A549 (cell line): Measurements from ENCODE around the gene GNAL. TPM values are rescaled to one million over a fixed set of nuclear protein-coding genes. Genes with fewer than 3 reads are reported as not detected.

Experiments
- ATAC-seq, 2 experiments: fragments of 200-7000 bp in 1 of 2; fragments of >200 bp in 1 of 2; cut with Nextera tagmentation in 1 of 2; cut with Tn5 transposase in 1 of 2; 3 replicates each; pipeline versions ENCODE4 v1.8.0 to v1.9.1; 2018 to 2020; ENCODE audit warnings: mild to moderate bottlenecking in 1 of 2, moderate library complexity in 1 of 2
- CTCF ChIA-PET: fragments of 300-600 bp; sonication (Branson Sonifier 250); formaldehyde crosslinking; extraction: SDS; loops from one replicate; lab custom pipeline; 2021; ENCODE audit warnings: antibody characterized with exemption, inconsistent platforms; lab: Yijun Ruan, JAX
- POLR2A ChIA-PET: fragments of 350-600 bp; formaldehyde crosslinking; extraction: SDS; loops from one replicate; lab custom pipeline; 2021; ENCODE audit warnings: antibody characterized with exemption, inconsistent platforms; lab: Yijun Ruan, JAX
- DNase-seq, 2 experiments: peaks; one replicate each; pipeline versions ENCODE4 v3.0.0 to v3.0.0-alpha.2; 2011 to 2016; ENCODE audit warnings: low read depth in 1 of 2, low spot score in 1 of 2
- FAIRE-seq: peaks from 2 replicates; lab custom pipeline; 2011; peaks lifted over from hg19 to GRCh38; lab: Jason Lieb, UNC
- H3K27ac ChIP-seq, 2 experiments: fragments of >200 bp; sonication (Bioruptor Twin); formaldehyde crosslinking; 3 replicates each; pipeline ENCODE4 v1.5.1; 2016 to 2017
- H3K4me1 ChIP-seq: fragments of >200 bp; sonication (Bioruptor Twin); formaldehyde crosslinking; 3 replicates; pipeline ENCODE4 v1.6.1; 2016
- H3K4me2 ChIP-seq: fragments of >200 bp; sonication (Bioruptor Twin); formaldehyde crosslinking; 3 replicates; pipeline ENCODE4 v1.6.1; 2016
- H3K4me3 ChIP-seq: fragments of >200 bp; sonication (Bioruptor Twin); formaldehyde crosslinking; 3 replicates; pipeline ENCODE4 v1.5.1; 2016
- H3K9me3 ChIP-seq: fragments of >200 bp; sonication (Bioruptor Twin); formaldehyde crosslinking; 3 replicates; pipeline ENCODE4 v1.6.1; 2016
- BHLHE40 ChIP-seq: IDR thresholded peaks from 2 replicates; pipeline ENCODE4 v1.6.1; 2012; ENCODE audit warnings: low read depth, low read length, inconsistent platforms
- CBX2 ChIP-seq: fragments of 200-600 bp; sonication (generic); IDR thresholded peaks from 2 replicates; pipeline ENCODE4 v1.6.1; 2016; ENCODE audit warnings: low read depth, mild to moderate bottlenecking, borderline replicate concordance
- CBX8 ChIP-seq: fragments of 200-600 bp; sonication (generic); IDR thresholded peaks from 2 replicates; pipeline ENCODE4 v1.6.1; 2016
- CEBPB ChIP-seq, 2 experiments: fragments of >200 bp in 1 of 2; sonication (Bioruptor Twin) in 1 of 2; formaldehyde crosslinking in 1 of 2; IDR thresholded peaks; 2 replicates each; pipeline ENCODE4 v1.6.1; 2012 to 2016
- CHD2 ChIP-seq: fragments of 150-350 bp; IDR thresholded peaks from 2 replicates; pipeline ENCODE4 v1.6.1; 2014; ENCODE audit warnings: low read length; ENCODE audit not compliant: partially characterized antibody
- EHF ChIP-seq: fragments of 250-450 bp; sonication (Bioruptor Pico); IDR thresholded peaks from 2 replicates; pipeline ENCODE4 v1.5.0; 2020; ENCODE audit warnings: mild to moderate bottlenecking
- EHMT2 ChIP-seq: fragments of 200-600 bp; sonication (generic); IDR thresholded peaks from 2 replicates; pipeline ENCODE4 v1.6.1; 2016; ENCODE audit warnings: antibody characterized with exemption, low read depth, mild to moderate bottlenecking, moderate library complexity
- EP300 ChIP-seq, 2 experiments: fragments of >200 bp; sonication (Bioruptor Twin); formaldehyde crosslinking; IDR thresholded peaks; 2 replicates in 1 of 2; 3 replicates in 1 of 2; pipeline ENCODE4 v1.6.1; 2016 to 2017
- FOSB ChIP-seq: fragments of 250-450 bp; sonication (Bioruptor Pico); IDR thresholded peaks from 2 replicates; pipeline ENCODE4 v1.5.0; 2020; ENCODE audit warnings: mild to moderate bottlenecking, moderate library complexity
- FOSL2 ChIP-seq, 2 experiments: fragments of 450-650 bp in 1 of 2; fragments of >200 bp in 1 of 2; sonication (Bioruptor Twin) in 1 of 2; formaldehyde crosslinking; IDR thresholded peaks; 2 replicates each; pipeline versions ENCODE4 v1.5.0 to v1.6.1; 2016 to 2020; ENCODE audit warnings: mild to moderate bottlenecking in 1 of 2, moderate library complexity in 1 of 2
- FOXS1 ChIP-seq: fragments of 250-450 bp; sonication (Bioruptor Pico); IDR thresholded peaks from 2 replicates; pipeline ENCODE4 v1.5.0; 2020; ENCODE audit warnings: mild to moderate bottlenecking, moderate library complexity
- GATA3 ChIP-seq: IDR thresholded peaks from 2 replicates; pipeline ENCODE4 v1.6.1; 2012; ENCODE audit warnings: borderline replicate concordance
- HEYL ChIP-seq: fragments of 250-450 bp; sonication (Bioruptor Pico); IDR thresholded peaks from 2 replicates; pipeline ENCODE4 v1.8.0; 2021; ENCODE audit warnings: mild to moderate bottlenecking, moderate library complexity
- HOXB13 ChIP-seq: fragments of 250-450 bp; sonication (Bioruptor Pico); IDR thresholded peaks from 2 replicates; pipeline ENCODE4 v1.5.0; 2020; ENCODE audit warnings: low read depth, mild to moderate bottlenecking, moderate library complexity
- HOXB5 ChIP-seq: fragments of 250-450 bp; sonication (Bioruptor Pico); IDR thresholded peaks from 2 replicates; pipeline ENCODE4 v1.5.0; 2020; ENCODE audit warnings: mild to moderate bottlenecking, moderate library complexity
- JUNB ChIP-seq: fragments of >200 bp; sonication (Bioruptor Twin); formaldehyde crosslinking; IDR thresholded peaks from 2 replicates; pipeline ENCODE4 v1.6.1; 2016
- KDM1A ChIP-seq: fragments of 200-600 bp; sonication (generic); IDR thresholded peaks from 2 replicates; pipeline ENCODE4 v1.6.1; 2016; ENCODE audit warnings: low read depth, mild to moderate bottlenecking
- MAFK ChIP-seq: fragments of 450-650 bp; IDR thresholded peaks from 2 replicates; pipeline ENCODE4 v1.6.1; 2014; ENCODE audit not compliant: partially characterized antibody
- MYC ChIP-seq: IDR thresholded peaks from 2 replicates; pipeline ENCODE4 v1.6.1; 2012; ENCODE audit warnings: mild to moderate bottlenecking, inconsistent platforms, low read length, improper control_type of control experiment, borderline replicate concordance
- NFE2L2 ChIP-seq: fragments of 150-350 bp; conservative IDR thresholded peaks from 2 replicates; pipeline ENCODE4 v1.6.1; 2014; ENCODE audit warnings: low read length
- NPAS2 ChIP-seq: fragments of 250-450 bp; sonication (Bioruptor Pico); IDR thresholded peaks from 2 replicates; pipeline ENCODE4 v1.8.0; 2022; ENCODE audit warnings: mild to moderate bottlenecking, moderate library complexity, borderline replicate concordance
- PHF8 ChIP-seq: fragments of 200-600 bp; sonication (generic); IDR thresholded peaks from 2 replicates; pipeline ENCODE4 v1.6.1; 2016; ENCODE audit warnings: low read depth, mild to moderate bottlenecking, antibody characterized with exemption, moderate library complexity, borderline replicate concordance
- RAD21 ChIP-seq, 2 experiments: fragments of >200 bp in 1 of 2; sonication (Bioruptor Twin) in 1 of 2; formaldehyde crosslinking in 1 of 2; IDR thresholded peaks in 1 of 2; conservative IDR thresholded peaks in 1 of 2; 2 replicates in 1 of 2; 3 replicates in 1 of 2; pipeline ENCODE4 v1.6.1; 2012 to 2018; ENCODE audit warnings: inconsistent platforms in 1 of 2
- RARB ChIP-seq: fragments of 250-450 bp; sonication (Bioruptor Pico); IDR thresholded peaks from 2 replicates; pipeline ENCODE4 v1.8.0; 2021; ENCODE audit warnings: mild to moderate bottlenecking, moderate library complexity
- RFX5 ChIP-seq: fragments of 450-650 bp; IDR thresholded peaks from 2 replicates; pipeline ENCODE4 v1.7.1; 2014; ENCODE audit warnings: antibody characterized with exemption, mild to moderate bottlenecking, moderate library complexity
- RNF2 ChIP-seq: fragments of 200-600 bp; sonication (generic); IDR thresholded peaks from 2 replicates; pipeline ENCODE4 v1.6.1; 2016; ENCODE audit warnings: low read depth, mild to moderate bottlenecking, antibody characterized with exemption, moderate library complexity, borderline replicate concordance
- TP53 ChIP-seq: fragments of 250-450 bp; sonication (Bioruptor Pico); IDR thresholded peaks from 2 replicates; pipeline ENCODE4 v1.5.0; 2021; ENCODE audit warnings: mild to moderate bottlenecking, moderate library complexity
- ZFP36 ChIP-seq: fragments of 450-650 bp; IDR thresholded peaks from 2 replicates; pipeline ENCODE4 v1.6.1; 2014; ENCODE audit warnings: borderline replicate concordance; ENCODE audit not compliant: partially characterized antibody
- ZNF302 ChIP-seq: fragments of 250-450 bp; sonication (Bioruptor Pico); IDR thresholded peaks from 2 replicates; pipeline ENCODE4 v1.9.0; 2021; ENCODE audit warnings: inconsistent platforms, mild to moderate bottlenecking, moderate library complexity
- ZSCAN20 ChIP-seq: fragments of 250-450 bp; sonication (Bioruptor Pico); IDR thresholded peaks from 2 replicates; pipeline ENCODE4 v1.8.0; 2022; ENCODE audit warnings: mild to moderate bottlenecking, moderate library complexity
- WGBS: methylation state at CpG from one replicate; pipeline ENCODE4 v1.1.6; 2017; ENCODE audit errors: missing lambda C conversion rate; 5-methylcytosine and 5-hydroxymethylcytosine counted together
- polyA plus RNA-seq, 4 experiments: library from polyadenylated mRNA; depleted of rRNA in 3 of 4; stranded (reverse); fragments of >200 nt; fragmentation: RNase III in 1 of 4; extraction: RNeasy Plus Mini Kit Qiagen cat#74134 plus additional on column Dnase treatment in 1 of 4; gene quantifications; 2 replicates in 3 of 4; 3 replicates in 1 of 4; pipeline ENCODE4 v1.2.3, GENCODE V29; 2011 to 2017
- TF ChIP-seq, protein P1 (sequence below): fragments of 250-450 bp; sonication (Bioruptor Pico); IDR thresholded peaks from 2 replicates; pipeline ENCODE4 v1.5.0; 2020; ENCODE audit warnings: low read depth, mild to moderate bottlenecking, moderate library complexity

Gene GNAL
- polyA plus RNA-seq, 2 of the 4 experiments (the other 2 are of a cell fraction): 5.1 to 12.9 TPM

DNA sequence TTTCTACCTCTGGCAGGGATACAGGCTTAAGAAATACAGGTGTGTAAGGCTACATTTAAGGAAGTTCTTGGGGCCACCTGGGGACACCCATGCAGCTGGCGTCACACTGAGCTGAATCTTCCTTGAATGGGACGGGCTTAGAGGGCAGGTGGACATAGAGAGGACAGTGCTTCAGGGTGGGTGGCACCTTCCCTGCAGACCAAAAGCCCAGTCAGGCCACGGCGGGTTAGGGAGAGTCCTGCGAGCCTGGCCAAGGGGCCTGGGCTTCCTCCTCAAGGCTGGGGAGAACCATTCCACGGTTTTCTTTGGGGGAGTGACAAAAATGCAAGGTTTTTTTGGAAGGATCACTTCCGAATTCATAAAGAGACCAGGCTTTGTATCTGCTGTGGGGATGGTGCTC lies 73.4 kb downstream of the GNAL start:
- FAIRE-seq (no peak), ATAC-seq (no peak), DNase-seq (no peak)
- CTCF ChIA-PET: interaction anchor here (1.0 to 2.3 kb wide), 4 partner anchors 9 to 233 kb away, joined by 3 to 5 read pairs (median 5); no protein-coding TSS in a partner anchor
- Histone ChIP-seq H3K4me2 (no peak overlapping the region), H3K9me3 (no peaks in the 10 kb centered on the region), H3K4me1 (peaks cover under 1% of the 10 kb centered on the region; the same call in 1 of the 3 replicates), H3K4me3 (no peak overlapping the region), H3K27ac (no peak overlapping the region)
- POLR2A ChIA-PET: no interaction called here
- TF ChIP-seq CHD2 (no peak), ZNF302 (CRISPR knock-in tag) (no peak), PHF8 (no peak), HOXB13 (CRISPR knock-in tag) (no peak), FOSB (CRISPR knock-in tag) (no peak), BHLHE40 (no peak), KDM1A (no peak), CBX2 (no peak), TP53 (CRISPR knock-in tag) (no peak)
- TF ChIP-seq, protein P1, sequence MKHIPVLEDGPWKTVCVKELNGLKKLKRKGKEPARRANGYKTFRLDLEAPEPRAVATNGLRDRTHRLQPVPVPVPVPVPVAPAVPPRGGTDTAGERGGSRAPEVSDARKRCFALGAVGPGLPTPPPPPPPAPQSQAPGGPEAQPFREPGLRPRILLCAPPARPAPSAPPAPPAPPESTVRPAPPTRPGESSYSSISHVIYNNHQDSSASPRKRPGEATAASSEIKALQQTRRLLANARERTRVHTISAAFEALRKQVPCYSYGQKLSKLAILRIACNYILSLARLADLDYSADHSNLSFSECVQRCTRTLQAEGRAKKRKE: no peak
- 80% methylated on average over 7 of the region's 7 CpGs for WGBS

DNA sequence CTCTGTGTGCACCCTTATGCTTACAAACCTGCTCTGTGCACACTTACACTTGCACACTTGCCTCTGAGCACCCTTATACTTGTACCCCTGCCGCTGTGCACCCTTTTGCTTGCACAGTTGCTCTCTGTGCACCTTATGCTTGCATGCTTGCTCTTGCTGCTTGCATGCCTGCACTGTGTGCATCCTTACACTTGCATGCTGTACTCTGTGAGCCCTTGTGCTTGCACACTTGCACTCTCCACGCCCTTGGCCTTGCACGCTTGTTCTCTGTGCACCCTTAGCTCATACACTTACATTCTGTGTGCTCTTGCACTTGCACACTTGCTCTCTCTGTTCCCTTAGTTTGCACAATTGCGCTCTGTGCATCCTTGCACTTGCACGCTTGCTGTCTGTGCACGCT lies 78.3 kb downstream of the GNAL start:
- Histone ChIP-seq H3K4me2 (no peak overlapping the region), H3K4me3 (no peak overlapping the region), H3K9me3 (no peaks in the 10 kb centered on the region), H3K27ac (no peak overlapping the region), H3K4me1 (peaks cover 9% of the 10 kb centered on the region; the same call in 2 of the 3 replicates)
- FAIRE-seq (no peak), DNase-seq (no peak), ATAC-seq (no peak)
- CTCF ChIA-PET: no interaction called here
- 92% methylated on average over 6 of the region's 6 CpGs for WGBS
- POLR2A ChIA-PET: no interaction called here
- no peak for TF ChIP-seq HOXB5 (CRISPR knock-in tag)
- no peak for TF ChIP-seq KDM1A
- TF ChIP-seq RARB (CRISPR knock-in tag): no peak
- TF ChIP-seq FOSB (CRISPR knock-in tag): no peak
- TF ChIP-seq HEYL: no peak
- TF ChIP-seq FOXS1: no peak
- TF ChIP-seq MYC: no peak
- TF ChIP-seq ZFP36: no peak
- TF ChIP-seq NPAS2 (CRISPR knock-in tag): no peak
- TF ChIP-seq CBX2: no peak
- TF ChIP-seq CEBPB (IDR thresholded peaks at IDR 0.05): no peak
- no peak for TF ChIP-seq PHF8
- no peak for TF ChIP-seq RFX5
- TF ChIP-seq EHF (CRISPR knock-in tag): no peak
- TF ChIP-seq EHMT2: no peak
- TF ChIP-seq RAD21 (conservative IDR thresholded peaks at IDR 0.05 in 1 of 2, IDR thresholded peaks at IDR 0.05 in 1 of 2): no peak
- TF ChIP-seq CBX8: no peak

DNA sequence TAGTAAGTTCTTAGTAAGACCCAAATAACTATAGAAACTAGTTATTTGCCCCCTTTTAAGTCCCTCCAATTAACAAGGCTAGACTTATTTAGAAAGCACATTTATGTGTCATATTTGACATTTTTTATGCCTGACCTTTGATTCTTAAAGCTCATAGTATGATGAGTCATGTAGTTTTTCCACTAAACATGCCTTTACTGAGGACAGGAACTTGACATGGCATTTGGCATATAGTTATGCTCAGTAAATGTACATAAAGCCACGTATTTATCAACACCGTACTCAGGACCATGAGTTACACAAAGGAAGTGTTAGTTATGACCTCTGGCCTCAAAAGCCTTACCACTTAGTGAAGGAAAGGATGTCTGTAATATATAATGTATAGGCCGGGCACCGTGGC lies 78.9 kb downstream of the GNAL start:
- H3K4me1 ChIP-seq: peaks cover 9% of the 10 kb centered on the region; the same call in 2 of the 3 replicates
- ATAC-seq: no peak; a peak in 1 of 6 replicates
- H3K9me3 ChIP-seq: no peaks in the 10 kb centered on the region
- TF ChIP-seq FOSL2 (IDR thresholded peaks at IDR 0.05) (no peak), FOSL2 (CRISPR knock-in tag; IDR thresholded peaks at IDR 0.05) (peak; percentile 59; the same call in 1 of the 2 replicates), RFX5 (no peak), GATA3 (no peak), ZSCAN20 (no peak), ZFP36 (no peak), NFE2L2 (no peak), RNF2 (no peak), MAFK (peak; percentile 46), JUNB (no peak), EP300 (IDR thresholded peaks at IDR 0.05) (no peak)
- ChIA-PET POLR2A (no interaction called here), CTCF (no interaction called here)
- peak overlapping the region; percentile 20; the same call in 2 of the 3 replicates for H3K4me2 ChIP-seq
- whole genome bisulfite sequencing: 38% methylated on average over 4 of the region's 4 CpGs
- peak overlapping the region in 1 of 2 experiments; percentile 50; a peak in 1 of 6 replicates for H3K27ac ChIP-seq
- FAIRE-seq: no peak
- DNase-seq: no peak
- H3K4me3 ChIP-seq: no peak overlapping the region
